ENCODE results near the gene RNF13.
A peak's percentile ranks its signal among the peaks of the same experiment; 100 is the strongest.
"Not testable (repeated sequence)": the region's sequence is repeated elsewhere in the genome, so short reads cannot be mapped to it uniquely, and the experiment has no call there.

Gene RNF13

GRCh38 chr3:149975919-149976318 is 162.9 kb downstream of the RNF13 start:
- DNase-seq (ENCODE audit: low read depth) = no peak
- TF ChIP-seq CTCF (IDR thresholded peaks at IDR 0.05; ENCODE audit: low read length, missing control alignments) = no peak

GRCh38 chr3:149977386-149977785 is 164.4 kb downstream of the RNF13 start:
- TF ChIP-seq CTCF (IDR thresholded peaks at IDR 0.05; ENCODE audit: low read length, missing control alignments) = no peak
- peak; percentile 48 for DNase-seq (ENCODE audit: low read depth)
- H3K4me3 ChIP-seq (replicated peaks; ENCODE audit: low read depth, low read length) = no peak overlapping the region

More at GRCh38 chr3:149975919-149976318, 162.9 kb downstream of the RNF13 start:
- no peak overlapping the region for H3K4me3 ChIP-seq (replicated peaks; ENCODE audit: low read depth, low read length)

- DNase-seq (ENCODE audit: low read depth); H3K4me3 ChIP-seq (replicated peaks; ENCODE audit: low read depth, low read length): not testable (repeated sequence)
Measured at GRCh38 chr3:149981979-149982378, 169.0 kb downstream of the RNF13 start.

GRCh38 chr3:149983053-149983452 is 170.0 kb downstream of the RNF13 start:
- not testable (repeated sequence) for H3K4me3 ChIP-seq (replicated peaks; ENCODE audit: low read depth, low read length); DNase-seq (ENCODE audit: low read depth)

GRCh38 chr3:149983628-149984027 is 170.6 kb downstream of the RNF13 start:
- TF ChIP-seq CTCF (IDR thresholded peaks at IDR 0.05; ENCODE audit: low read length, missing control alignments) = no peak
- no peak overlapping the region for H3K4me3 ChIP-seq (replicated peaks; ENCODE audit: low read depth, low read length)

GRCh38 chr3:149989307-149989706 is 176.3 kb downstream of the RNF13 start:
- no peak for TF ChIP-seq CTCF (IDR thresholded peaks at IDR 0.05; ENCODE audit: low read length, missing control alignments)

More at GRCh38 chr3:149983628-149984027, 170.6 kb downstream of the RNF13 start:
- DNase-seq (ENCODE audit: low read depth) = no peak

GRCh38 chr3:149990423-149990948 is 177.5 kb downstream of the RNF13 start:
- DNase-seq (ENCODE audit: low read depth) = no peak
- H3K4me3 ChIP-seq (replicated peaks; ENCODE audit: low read depth, low read length) = no peak overlapping the region
- no peak for TF ChIP-seq CTCF (IDR thresholded peaks at IDR 0.05; ENCODE audit: low read length, missing control alignments)

More at GRCh38 chr3:149989307-149989706, 176.3 kb downstream of the RNF13 start:
- no peak for DNase-seq (ENCODE audit: low read depth)
- no peak overlapping the region for H3K4me3 ChIP-seq (replicated peaks; ENCODE audit: low read depth, low read length)

- no peak for TF ChIP-seq CTCF (IDR thresholded peaks at IDR 0.05; ENCODE audit: low read length, missing control alignments)
- DNase-seq (ENCODE audit: low read depth) = no peak
- H3K4me3 ChIP-seq (replicated peaks; ENCODE audit: low read depth, low read length) = no peak overlapping the region
Measured at GRCh38 chr3:149992416-149993058, 179.5 kb downstream of the RNF13 start.
